ENCODE measurements around the gene AP1B1.

The AP1B1 gene

GRCh38 chr22:29308148-29308790 is 80.1 kb downstream of the AP1B1 start:
- Histone ChIP-seq H3K4me3 (peak overlapping the region; percentile 54 to 96 (median 72)), H3K27ac (peak overlapping the region in 19 of 21 experiments; percentile 12 to 97 (median 93))

- peak overlapping the region; percentile 54 to 96 (median 72) for H3K4me3 ChIP-seq
- H3K27ac ChIP-seq: peak overlapping the region in 20 of 21 experiments; percentile 80 to 97 (median 93)
Measured at GRCh38 chr22:29307596-29308147, 80.7 kb downstream of the AP1B1 start.

GRCh38 chr22:29306835-29307595 is 81.4 kb downstream of the AP1B1 start:
- Histone ChIP-seq H3K27ac (peak overlapping the region; percentile 80 to 97 (median 93)), H3K4me3 (peak overlapping the region; percentile 54 to 96 (median 72))

- H3K27ac ChIP-seq: peak within 1 kb of the TSS; percentile 80 to 97 (median 93)
- peak within 1 kb of the TSS; percentile 54 to 96 (median 72) for H3K4me3 ChIP-seq
Measured at GRCh38 chr22:29306175-29306834, 82.1 kb downstream of the AP1B1 start, which contains the start of gene GAS2L1. Gene GAS2L1 (plus strand): TSS chr22:29306650. CDS start chr22:29308106, 1,456 bp downstream.

DNA sequence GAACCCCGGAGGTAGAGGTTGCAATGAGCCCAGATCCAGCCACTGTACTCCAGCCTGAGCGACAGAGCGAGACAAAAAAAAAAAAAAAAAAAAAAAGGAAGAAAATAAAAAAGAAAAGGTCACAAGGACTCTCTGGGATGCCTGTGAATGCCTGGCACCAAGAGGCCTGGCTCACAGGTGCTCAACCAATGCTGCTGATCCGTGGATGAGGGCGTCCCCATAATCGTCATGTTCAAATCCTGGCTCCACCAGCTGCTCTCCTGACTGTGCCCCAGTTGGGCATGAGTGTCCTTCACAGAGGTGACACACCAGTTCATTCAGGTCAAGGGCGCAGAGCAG is 82.6 kb downstream of the AP1B1 start:
- Histone ChIP-seq H3K27ac (peak overlapping the region in 8 of 21 experiments; percentile 88 to 97 (median 94)), H3K4me3 (peak overlapping the region in 4 of 7 experiments; percentile 54 to 96 (median 82))

DNA sequence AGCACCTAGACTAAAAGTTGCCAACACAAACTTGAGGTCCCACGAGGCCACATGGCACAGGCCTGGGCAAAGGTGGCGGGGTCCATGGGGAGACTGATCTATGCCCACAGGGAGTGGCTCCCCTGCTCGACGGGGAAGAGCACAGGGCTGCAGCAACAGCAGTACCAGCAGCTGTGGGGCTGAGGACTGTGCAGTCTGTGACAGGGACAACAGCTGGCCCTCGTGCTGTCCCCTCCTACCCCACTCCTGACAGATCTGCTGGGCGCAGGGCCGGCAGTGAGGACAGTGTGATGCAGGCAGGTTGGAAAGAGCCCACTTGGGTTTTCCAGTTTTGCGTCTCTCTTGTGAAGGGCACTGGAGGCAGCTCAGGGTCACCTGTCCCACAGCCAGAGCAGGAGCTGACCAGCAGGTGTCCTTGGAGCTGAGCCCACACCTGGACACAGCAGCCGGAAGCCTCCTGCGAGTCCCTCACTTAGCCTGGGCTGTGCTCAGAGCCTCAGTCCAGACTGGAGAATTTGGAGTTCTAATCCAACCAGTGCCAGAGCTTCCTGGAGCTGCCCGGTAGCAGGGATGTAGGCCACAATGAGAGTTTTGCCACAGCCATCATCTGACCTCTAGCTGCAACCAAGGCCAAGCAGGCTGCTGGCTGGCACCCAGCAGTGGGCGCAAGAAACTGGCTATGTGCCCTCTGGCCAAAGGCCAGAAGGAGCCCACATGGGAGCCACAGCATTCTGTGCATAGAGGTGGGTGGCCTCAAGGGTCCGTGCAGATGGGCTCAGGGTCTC is 85.5 kb downstream of the AP1B1 start:
- peak overlapping the region in 6 of 21 experiments; percentile 6 to 61 (median 36) for H3K27ac ChIP-seq
- no peak overlapping the region for H3K4me3 ChIP-seq

DNA sequence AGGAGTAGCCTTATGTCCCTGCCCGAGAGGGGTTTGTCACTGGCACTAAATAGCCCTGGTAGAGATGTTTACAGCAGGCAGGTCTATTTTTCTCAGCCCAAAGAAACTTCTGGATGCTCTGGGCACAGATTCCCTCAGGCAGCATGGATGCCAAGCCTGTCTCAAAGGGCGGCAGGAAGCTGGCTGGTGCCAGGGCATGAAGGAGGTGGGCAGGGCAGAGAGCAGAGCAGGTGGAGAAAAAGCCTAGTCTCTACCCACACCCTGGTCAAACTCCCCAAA is 86.0 kb downstream of the AP1B1 start:
- Histone ChIP-seq H3K27ac (peak overlapping the region in 3 of 21 experiments; percentile 6 to 32 (median 23)), H3K4me3 (no peak overlapping the region)

GRCh38 chr22:29301716-29302401 is 86.5 kb downstream of the AP1B1 start:
- H3K27ac ChIP-seq: peak overlapping the region in 3 of 21 experiments; percentile 6 to 32 (median 23)
- no peak overlapping the region for H3K4me3 ChIP-seq

DNA sequence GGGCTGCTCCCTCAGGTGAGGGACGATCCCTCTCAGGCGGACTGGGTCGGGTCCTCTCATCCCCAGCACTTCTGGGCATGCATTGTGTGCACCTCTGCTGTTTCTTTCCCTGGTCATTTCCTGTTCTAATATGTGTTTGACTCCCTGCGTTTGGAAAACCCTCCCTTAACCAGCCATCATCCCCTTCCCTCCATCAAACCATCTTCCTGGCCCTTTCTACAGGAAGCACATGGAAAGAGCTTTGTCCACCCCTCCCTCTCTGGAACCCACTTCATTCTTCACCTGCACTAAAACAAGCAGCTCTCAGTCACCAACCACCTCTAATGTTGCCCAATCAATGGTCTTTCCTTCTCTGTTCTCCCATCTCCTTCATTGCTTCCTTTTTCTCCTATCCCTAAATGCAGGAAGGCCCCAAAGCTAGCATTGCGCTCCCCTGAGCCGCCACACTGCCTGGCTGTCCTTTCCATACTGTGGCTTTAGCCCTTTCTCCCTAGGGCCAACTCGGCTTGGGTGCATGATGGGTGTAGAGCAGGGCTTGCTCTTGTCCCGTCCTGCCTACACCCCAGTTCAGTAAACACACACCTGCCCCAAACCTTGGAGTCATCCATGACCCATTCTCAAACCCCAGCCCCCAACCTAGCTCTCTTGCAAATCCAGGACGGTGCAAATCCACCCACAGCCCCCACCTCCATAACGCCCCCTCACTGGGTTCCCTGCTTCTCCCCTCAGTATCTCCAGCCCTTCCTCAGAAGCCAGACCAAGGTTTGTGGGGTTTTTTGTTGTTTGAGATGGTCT is 87.4 kb downstream of the AP1B1 start:
- peak overlapping the region in 1 of 21 experiments; percentile 35 for H3K27ac ChIP-seq
- H3K4me3 ChIP-seq: no peak overlapping the region

GRCh38 chr22:29300467-29300806 is 87.9 kb downstream of the AP1B1 start:
- no peak overlapping the region for H3K4me3 ChIP-seq
- H3K27ac ChIP-seq: no peak overlapping the region

- Histone ChIP-seq H3K27ac (no peak overlapping the region), H3K4me3 (no peak overlapping the region)
Measured at GRCh38 chr22:29299136-29299900, 89.1 kb downstream of the AP1B1 start.

GRCh38 chr22:29298641-29299040 is 89.7 kb downstream of the AP1B1 start:
- H3K27ac ChIP-seq: no peak overlapping the region
- no peak overlapping the region for H3K4me3 ChIP-seq

DNA sequence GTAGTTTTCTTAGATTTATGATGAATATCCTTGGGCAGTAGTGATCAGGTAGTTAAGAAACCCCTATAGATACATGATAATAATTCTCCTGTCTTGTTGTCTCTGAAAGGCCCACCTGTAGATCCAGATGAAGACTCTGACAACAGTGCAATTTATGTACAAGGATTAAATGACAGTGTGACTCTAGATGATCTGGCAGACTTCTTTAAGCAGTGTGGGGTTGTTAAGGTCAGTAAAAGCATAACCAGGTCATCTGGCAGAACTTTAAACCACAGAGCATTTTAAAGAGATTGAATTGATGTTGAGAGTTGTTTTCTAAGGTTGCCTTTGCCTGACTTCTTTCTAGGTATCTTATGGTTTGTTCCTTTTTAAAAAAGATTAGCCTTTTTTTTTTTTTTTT is 96.0 kb downstream of the AP1B1 start:
- H3K27ac ChIP-seq: no peak overlapping the region
- H3K4me3 ChIP-seq: no peak overlapping the region

GRCh38 chr22:29291215-29291614 is 97.2 kb downstream of the AP1B1 start:
- Histone ChIP-seq H3K4me3 (no peak overlapping the region), H3K27ac (no peak overlapping the region)

- no peak overlapping the region for H3K4me3 ChIP-seq
- no peak overlapping the region for H3K27ac ChIP-seq
Measured at GRCh38 chr22:29290061-29290460, 98.3 kb downstream of the AP1B1 start.

- no peak overlapping the region for H3K27ac ChIP-seq
- no peak overlapping the region for H3K4me3 ChIP-seq
Measured at GRCh38 chr22:29288837-29289236, 99.5 kb downstream of the AP1B1 start.

DNA sequence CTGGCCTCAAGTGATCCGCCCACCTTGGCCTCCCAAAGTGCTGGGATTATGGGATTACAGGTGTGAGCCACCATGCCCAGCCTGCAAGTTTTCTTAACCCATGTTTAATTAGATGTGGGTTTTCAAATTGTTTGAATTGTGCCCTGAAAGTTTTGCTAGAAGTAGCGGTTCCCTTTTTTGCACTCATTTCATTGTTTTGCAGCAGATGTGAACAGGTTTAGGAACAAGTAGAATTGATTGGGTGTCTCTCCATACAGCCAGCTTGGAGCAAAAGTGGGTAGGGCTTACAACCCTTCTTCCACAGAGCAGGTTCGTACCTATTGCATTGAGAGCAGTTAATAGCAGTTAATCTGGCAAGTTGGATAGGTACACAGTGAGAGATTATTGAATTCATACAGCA is 104.2 kb downstream of the AP1B1 start:
- Histone ChIP-seq H3K27ac (no peak overlapping the region), H3K4me3 (no peak overlapping the region)

GRCh38 chr22:29277927-29278326 is 110.4 kb downstream of the AP1B1 start:
- no peak overlapping the region for H3K27ac ChIP-seq
- no peak overlapping the region for H3K4me3 ChIP-seq

Data from skin epidermis (tissue), 12 donors.